ENCODE data around the gene FAXDC2. TPM values are rescaled to one million over a fixed set of nuclear protein-coding genes. Genes with fewer than 3 reads are reported as not detected.

The FAXDC2 gene
- total RNA-seq, 1 donor from 2014 or later = 7.3 TPM

DNA sequence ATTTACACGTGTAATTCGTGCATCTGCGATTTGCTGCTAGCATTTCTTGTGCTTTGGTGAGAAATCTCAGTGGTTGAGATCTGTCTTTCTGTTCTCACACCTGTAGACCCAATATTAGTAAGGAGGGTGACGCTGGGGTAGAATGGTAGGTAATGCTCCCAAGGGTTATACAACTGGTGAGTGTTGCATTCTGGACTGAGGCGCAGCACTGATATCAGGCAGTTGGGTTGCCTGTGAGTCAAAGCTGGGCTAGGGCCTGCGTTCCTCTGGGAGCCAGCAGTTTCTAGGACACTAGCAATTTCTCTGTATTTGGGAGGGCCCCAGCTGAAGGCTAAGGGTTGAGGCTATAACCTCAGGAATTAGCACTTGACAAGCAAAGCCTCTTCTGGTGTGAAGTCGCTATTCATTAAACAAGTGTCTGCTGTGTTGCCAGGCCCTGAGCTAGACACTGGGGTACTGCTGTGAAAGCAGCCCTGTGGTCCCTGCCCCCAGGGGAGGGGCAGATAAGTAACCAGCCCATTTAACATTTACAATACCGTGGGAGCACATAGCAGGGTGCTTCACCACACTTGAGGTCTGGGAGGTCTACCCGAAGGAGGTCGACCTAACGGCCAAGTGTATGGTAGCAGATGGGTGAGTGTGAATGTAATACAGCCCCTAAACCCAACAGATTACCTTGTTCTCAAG lies 66.5 kb downstream of the FAXDC2 start:
- H2AFZ ChIP-seq (replicated peaks) = no peak overlapping the region
- H3K4me3 Mint-ChIP-seq = no peak overlapping the region
- H3K4me1 Mint-ChIP-seq = peaks cover 47% of the 10 kb centered on the region
- H3K27ac ChIP-seq = no peak overlapping the region
- TF ChIP-seq, protein P1, sequence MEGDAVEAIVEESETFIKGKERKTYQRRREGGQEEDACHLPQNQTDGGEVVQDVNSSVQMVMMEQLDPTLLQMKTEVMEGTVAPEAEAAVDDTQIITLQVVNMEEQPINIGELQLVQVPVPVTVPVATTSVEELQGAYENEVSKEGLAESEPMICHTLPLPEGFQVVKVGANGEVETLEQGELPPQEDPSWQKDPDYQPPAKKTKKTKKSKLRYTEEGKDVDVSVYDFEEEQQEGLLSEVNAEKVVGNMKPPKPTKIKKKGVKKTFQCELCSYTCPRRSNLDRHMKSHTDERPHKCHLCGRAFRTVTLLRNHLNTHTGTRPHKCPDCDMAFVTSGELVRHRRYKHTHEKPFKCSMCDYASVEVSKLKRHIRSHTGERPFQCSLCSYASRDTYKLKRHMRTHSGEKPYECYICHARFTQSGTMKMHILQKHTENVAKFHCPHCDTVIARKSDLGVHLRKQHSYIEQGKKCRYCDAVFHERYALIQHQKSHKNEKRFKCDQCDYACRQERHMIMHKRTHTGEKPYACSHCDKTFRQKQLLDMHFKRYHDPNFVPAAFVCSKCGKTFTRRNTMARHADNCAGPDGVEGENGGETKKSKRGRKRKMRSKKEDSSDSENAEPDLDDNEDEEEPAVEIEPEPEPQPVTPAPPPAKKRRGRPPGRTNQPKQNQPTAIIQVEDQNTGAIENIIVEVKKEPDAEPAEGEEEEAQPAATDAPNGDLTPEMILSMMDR (IDR thresholded peaks at IDR 0.05) = no peak
- TF ChIP-seq EZH2phosphoT487 (IDR thresholded peaks at IDR 0.05) = no peak
- TF ChIP-seq EZH2 (IDR thresholded peaks at IDR 0.05) = no peak
- H3K9ac ChIP-seq = no peak overlapping the region
- H3K27me3 ChIP-seq = no peaks in the 10 kb centered on the region
- H3K36me3 ChIP-seq = no peaks in the 10 kb centered on the region
- peaks cover 14% of the 10 kb centered on the region for H3K36me3 Mint-ChIP-seq
- peaks cover 94% of the 10 kb centered on the region for H4K20me1 ChIP-seq (ENCODE audit: low read depth)
- DNase-seq (ENCODE audit: low spot score) = no peak
- H3K79me2 ChIP-seq (ENCODE audit: low read depth) = peaks cover 100% of the 10 kb centered on the region
- peak overlapping the region; percentile 42 for H3K4me2 ChIP-seq
- H3K4me3 ChIP-seq = no peak overlapping the region
- H3K9me3 Mint-ChIP-seq = no peaks in the 10 kb centered on the region
- no peak overlapping the region for H3K27ac Mint-ChIP-seq
- H3K27me3 Mint-ChIP-seq (ENCODE audit: insufficient read depth, low read depth) = peaks cover 2% of the 10 kb centered on the region
- no peaks in the 10 kb centered on the region for H3K9me3 ChIP-seq (ENCODE audit: low read depth)
- peaks cover 41% of the 10 kb centered on the region for H3K4me1 ChIP-seq
- H3F3A ChIP-seq (ENCODE audit: low read depth) = peaks cover 7% of the 10 kb centered on the region

DNA sequence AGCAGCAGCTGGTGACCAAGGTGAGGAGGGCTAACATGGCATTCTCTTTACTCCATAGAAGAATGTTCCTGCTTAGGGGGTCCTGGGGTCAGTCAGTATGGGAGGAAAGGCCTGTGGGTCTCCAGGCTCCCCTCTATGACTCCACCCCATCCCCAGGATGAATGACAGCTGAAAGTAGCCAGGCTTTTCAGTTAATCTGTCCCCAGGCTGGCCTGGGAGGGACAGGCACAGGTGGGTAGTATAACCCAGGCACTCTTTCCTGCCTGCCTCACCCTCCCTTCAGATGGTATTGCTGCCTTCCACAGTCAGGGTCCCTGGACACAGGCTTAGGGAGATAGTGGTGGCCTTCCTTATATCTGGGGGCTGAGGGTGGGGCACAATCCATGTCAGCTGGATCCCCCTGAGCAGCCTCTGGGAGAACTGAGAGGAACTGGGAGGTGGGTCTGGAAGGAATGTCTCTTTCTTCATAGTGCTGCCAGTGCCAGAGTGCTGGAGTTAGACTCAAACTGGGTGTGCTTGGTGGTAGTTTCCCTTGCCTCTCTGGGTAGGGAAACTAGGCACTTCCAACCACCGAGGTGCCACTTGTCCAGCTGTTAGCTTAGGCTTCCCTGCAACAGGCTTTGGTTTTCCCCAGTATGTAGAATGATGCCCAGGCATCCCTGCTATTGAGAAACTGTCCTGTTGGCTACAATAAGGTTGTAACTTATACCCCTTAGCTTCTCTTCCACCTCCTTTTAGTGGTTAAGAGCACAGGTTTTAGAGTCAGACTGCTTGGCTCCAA lies 67.4 kb downstream of the FAXDC2 start:
- Histone ChIP-seq H3K9ac (no peak overlapping the region), H3K4me2 (peak overlapping the region; percentile 42)

DNA sequence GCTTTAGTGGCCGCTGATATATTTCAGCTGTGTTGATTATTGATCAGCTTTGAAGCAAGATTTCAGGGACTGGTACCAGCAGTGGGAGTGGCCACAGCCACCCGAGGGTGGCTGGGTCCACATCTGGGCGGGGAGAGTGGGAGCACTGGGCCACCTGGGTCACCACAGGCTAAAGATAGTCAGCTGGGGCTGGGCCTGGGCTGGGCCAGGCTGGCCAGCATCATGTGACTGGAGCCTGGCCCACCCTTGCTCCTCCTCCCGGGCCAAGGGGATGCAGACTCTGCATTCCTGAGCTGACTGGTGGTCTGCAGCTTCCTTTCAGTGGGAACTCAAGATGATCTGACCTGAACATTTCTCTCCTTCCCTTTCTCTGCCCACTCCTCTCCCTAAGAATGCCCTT lies 68.1 kb downstream of the FAXDC2 start:
- peaks cover 7% of the 10 kb centered on the region for H3F3A ChIP-seq (ENCODE audit: low read depth)
- no peak overlapping the region for H3K4me3 ChIP-seq
- Mint-ChIP-seq H3K27ac (peak overlapping the region; percentile 66), H3K4me3 (no peak overlapping the region), H3K9me3 (no peaks in the 10 kb centered on the region), H3K36me3 (peaks cover 15% of the 10 kb centered on the region), H3K4me1 (peaks cover 47% of the 10 kb centered on the region), H3K27me3 (ENCODE audit: insufficient read depth, low read depth) (peaks cover 2% of the 10 kb centered on the region)
- peaks cover 41% of the 10 kb centered on the region for H3K4me1 ChIP-seq
- TF ChIP-seq, protein P1 (IDR thresholded peaks at IDR 0.05) = no peak
- TF ChIP-seq EZH2 (IDR thresholded peaks at IDR 0.05) (no peak), EZH2phosphoT487 (IDR thresholded peaks at IDR 0.05) (no peak)
- H3K27me3 ChIP-seq = no peaks in the 10 kb centered on the region
- no peaks in the 10 kb centered on the region for H3K9me3 ChIP-seq (ENCODE audit: low read depth)
- H3K9ac ChIP-seq = no peak overlapping the region
- H2AFZ ChIP-seq (replicated peaks) = no peak overlapping the region
- H4K20me1 ChIP-seq (ENCODE audit: low read depth) = peaks cover 97% of the 10 kb centered on the region
- H3K27ac ChIP-seq = no peak overlapping the region
- DNase-seq (ENCODE audit: low spot score) = peak; percentile 52
- peak overlapping the region; percentile 42 for H3K4me2 ChIP-seq
- H3K79me2 ChIP-seq (ENCODE audit: low read depth) = peaks cover 100% of the 10 kb centered on the region
- no peaks in the 10 kb centered on the region for H3K36me3 ChIP-seq

More for the DNA sequence above, 67.4 kb downstream of the FAXDC2 start:
- H3K27me3 Mint-ChIP-seq (ENCODE audit: insufficient read depth, low read depth) = peaks cover 2% of the 10 kb centered on the region
- H3K27me3 ChIP-seq = no peaks in the 10 kb centered on the region
- peak overlapping the region; percentile 66 for H3K27ac Mint-ChIP-seq
- H3K4me1 Mint-ChIP-seq = peaks cover 47% of the 10 kb centered on the region
- no peak overlapping the region for H2AFZ ChIP-seq (replicated peaks)
- H3K4me3 ChIP-seq = no peak overlapping the region
- peaks cover 15% of the 10 kb centered on the region for H3K36me3 Mint-ChIP-seq
- peak; percentile 33 for DNase-seq (ENCODE audit: low spot score)
- peaks cover 98% of the 10 kb centered on the region for H4K20me1 ChIP-seq (ENCODE audit: low read depth)
- TF ChIP-seq EZH2 (IDR thresholded peaks at IDR 0.05) (no peak), EZH2phosphoT487 (IDR thresholded peaks at IDR 0.05) (no peak)
- TF ChIP-seq, protein P1 (IDR thresholded peaks at IDR 0.05) = no peak
- H3K27ac ChIP-seq = no peak overlapping the region
- peaks cover 100% of the 10 kb centered on the region for H3K79me2 ChIP-seq (ENCODE audit: low read depth)
- H3K36me3 ChIP-seq = no peaks in the 10 kb centered on the region
- no peaks in the 10 kb centered on the region for H3K9me3 ChIP-seq (ENCODE audit: low read depth)
- no peaks in the 10 kb centered on the region for H3K9me3 Mint-ChIP-seq
- H3F3A ChIP-seq (ENCODE audit: low read depth) = peaks cover 7% of the 10 kb centered on the region
- H3K4me3 Mint-ChIP-seq = no peak overlapping the region
- peaks cover 41% of the 10 kb centered on the region for H3K4me1 ChIP-seq

Measured in neural progenitor cell (in vitro differentiated cells).